ENCODE results near the gene SFTA2. TPM values are rescaled to one million over a fixed set of nuclear protein-coding genes. Genes with fewer than 3 reads are reported as not detected.

Gene SFTA2
- total and polyA plus RNA-seq, 9 of the 15 experiments (the other 6 are each of a cell fraction or from before 2014, with no cell fraction given) = not detected

GRCh38 chr6:30907758-30908591 lies 24.0 kb downstream of the SFTA2 start, which contains the start of gene GTF2H4 (continued):
- TF ChIP-seq ZNF655 (CRISPR knock-in tag; IDR thresholded peaks at IDR 0.05) (no peak), E2F4 (CRISPR knock-in tag; IDR thresholded peaks at IDR 0.05; ENCODE audit: low read depth) (no peak), ZBTB33 (CRISPR knock-in tag; IDR thresholded peaks at IDR 0.05) (peak; percentile 0), SMARCA5 (IDR thresholded peaks at IDR 0.05) (peak; percentile 100), ZNF696 (CRISPR knock-in tag; conservative IDR thresholded peaks at IDR 0.05) (no peak), CBX5 (IDR thresholded peaks at IDR 0.05; ENCODE audit: borderline replicate concordance, low read depth) (0 out of 2 replicates have a peak, but pooled peaks have one; percentile 55), ADNP (tag; IDR thresholded peaks at IDR 0.05) (peak; percentile 100), MCM5 (IDR thresholded peaks at IDR 0.05; ENCODE audit: low read depth) (no peak), ETV5 (CRISPR knock-in tag; IDR thresholded peaks at IDR 0.05; ENCODE audit: low read depth) (peak; percentile 74), ZNF586 (CRISPR knock-in tag; conservative IDR thresholded peaks at IDR 0.05) (no peak), PHB (CRISPR knock-in tag; IDR thresholded peaks at IDR 0.05) (no peak), SRSF7 (optimal IDR thresholded peaks at IDR 0.05; ENCODE audit: low read depth, low read length) (no peak), ZFP91 (CRISPR knock-in tag; IDR thresholded peaks at IDR 0.05) (0 out of 2 replicates have a peak, but pooled peaks have one; percentile 77), ELF2 (CRISPR knock-in tag; IDR thresholded peaks at IDR 0.05) (0 out of 2 replicates have a peak, but pooled peaks have one; percentile 43), FOXO4 (CRISPR knock-in tag; IDR thresholded peaks at IDR 0.05) (0 out of 2 replicates have a peak, but pooled peaks have one; percentile 9)
- TF ChIP-seq, protein P1, sequence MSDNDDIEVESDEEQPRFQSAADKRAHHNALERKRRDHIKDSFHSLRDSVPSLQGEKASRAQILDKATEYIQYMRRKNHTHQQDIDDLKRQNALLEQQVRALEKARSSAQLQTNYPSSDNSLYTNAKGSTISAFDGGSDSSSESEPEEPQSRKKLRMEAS (CRISPR knock-in tag; IDR thresholded peaks at IDR 0.05) = peak; percentile 88
- TF ChIP-seq, protein P2, sequence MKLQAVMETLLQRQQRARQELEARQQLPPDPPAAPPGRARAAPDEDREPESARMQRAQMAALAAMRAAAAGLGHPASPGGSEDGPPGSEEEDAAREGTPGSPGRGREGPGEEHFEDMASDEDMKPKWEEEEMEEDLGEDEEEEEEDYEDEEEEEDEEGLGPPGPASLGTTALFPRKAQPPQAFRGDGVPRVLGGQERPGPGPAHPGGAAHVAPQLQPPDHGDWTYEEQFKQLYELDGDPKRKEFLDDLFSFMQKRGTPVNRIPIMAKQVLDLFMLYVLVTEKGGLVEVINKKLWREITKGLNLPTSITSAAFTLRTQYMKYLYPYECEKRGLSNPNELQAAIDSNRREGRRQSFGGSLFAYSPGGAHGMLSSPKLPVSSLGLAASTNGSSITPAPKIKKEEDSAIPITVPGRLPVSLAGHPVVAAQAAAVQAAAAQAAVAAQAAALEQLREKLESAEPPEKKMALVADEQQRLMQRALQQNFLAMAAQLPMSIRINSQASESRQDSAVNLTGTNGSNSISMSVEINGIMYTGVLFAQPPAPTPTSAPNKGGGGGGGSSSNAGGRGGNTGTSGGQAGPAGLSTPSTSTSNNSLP (IDR thresholded peaks at IDR 0.05; ENCODE audit: borderline replicate concordance, low read depth, low read length) = no peak

Data from K562 (cell line).